CD4-positive, alpha-beta T cell (primary cell): ENCODE measurements around the gene PDGFRB. TPM values are rescaled to one million over a fixed set of nuclear protein-coding genes. Genes with fewer than 3 reads are reported as not detected.

Experiments used
- ATAC-seq: fragments of 200-7000 bp; cut with Tn5 transposase; one replicate; pipeline ENCODE4 v1.10.0; 2022; ENCODE audit warnings: mild to moderate bottlenecking; ENCODE audit not compliant: poor library complexity
- CTCF ChIA-PET: fragments of 350-600 bp; sonication (Branson Sonifier 250); formaldehyde crosslinking; loops from one replicate; lab custom pipeline; 2021; ENCODE audit warnings: antibody characterized with exemption, inconsistent platforms; lab: Charles Lee
- POLR2A ChIA-PET: fragments of 350-600 bp; sonication (Branson Sonifier 250); formaldehyde crosslinking; loops from one replicate; lab custom pipeline; 2021; ENCODE audit warnings: antibody characterized with exemption, inconsistent platforms; lab: Charles Lee
- DNase-seq, 14 experiments: peaks; one replicate each; pipeline ENCODE4 v3.0.0-alpha.2; 2013 to 2020; ENCODE audit warnings: mixed read lengths in 2 of 14
- H3K27ac ChIP-seq, 2 donors: one replicate each; pipeline versions ENCODE4 v1.5.1 to v1.7.0; 2013; ENCODE audit warnings: low read length in 2 of 2, low read depth in 1 of 2, mild to moderate bottlenecking in 1 of 2
- H3K27me3 ChIP-seq, 2 experiments: 1 replicate in 1 of 2; 2 replicates in 1 of 2; pipeline versions ENCODE4 v1.6.1 to v1.7.0; 2013; ENCODE audit warnings: low read length in 2 of 2, control low read depth in 1 of 2, mild to moderate bottlenecking in 1 of 2, moderate library complexity in 1 of 2; ENCODE audit not compliant: insufficient read depth in 2 of 2, control insufficient read depth in 1 of 2
- H3K36me3 ChIP-seq: one replicate; pipeline ENCODE4 v1.6.1; 2013; ENCODE audit warnings: low read length, control low read depth; ENCODE audit not compliant: insufficient read depth
- H3K4me1 ChIP-seq: one replicate; pipeline ENCODE4 v1.6.1; 2013; ENCODE audit warnings: low read length, control low read depth; ENCODE audit not compliant: insufficient read depth
- H3K4me3 ChIP-seq: one replicate; pipeline ENCODE4 v1.5.1; 2013; ENCODE audit warnings: mild to moderate bottlenecking, low read length, moderate library complexity
- H3K9me3 ChIP-seq, 2 experiments: 1 replicate in 1 of 2; 2 replicates in 1 of 2; pipeline versions ENCODE4 v1.6.1 to v1.7.0; 2013; ENCODE audit warnings: low read length in 2 of 2, mild to moderate bottlenecking in 2 of 2, control low read depth in 1 of 2, moderate library complexity in 1 of 2; ENCODE audit not compliant: control insufficient read depth in 1 of 2, insufficient read depth in 1 of 2
- H3K27ac Mint-ChIP-seq: one replicate; pipeline ENCODE4 v1.8.0; 2020; ENCODE audit warnings: mixed read lengths
- H3K27me3 Mint-ChIP-seq: one replicate; pipeline ENCODE4 v1.8.0; 2021; ENCODE audit warnings: mixed read lengths
- H3K36me3 Mint-ChIP-seq: one replicate; pipeline ENCODE4 v1.8.0; 2021; ENCODE audit warnings: low read depth, mixed read lengths
- H3K4me1 Mint-ChIP-seq: one replicate; pipeline ENCODE4 v1.8.0; 2021; ENCODE audit warnings: low read depth, mixed read lengths
- H3K4me3 Mint-ChIP-seq: one replicate; pipeline ENCODE4 v1.8.0; 2020; ENCODE audit warnings: mild to moderate bottlenecking, mixed read lengths
- H3K9me3 Mint-ChIP-seq: one replicate; pipeline ENCODE4 v1.8.0; 2020; ENCODE audit warnings: mixed read lengths
- intact Hi-C, 2 experiments: fragments of 100-400 bp; cut with DNase I in 1 of 2; cut with micrococcal nuclease in 1 of 2; formaldehyde crosslinking; loops; one replicate each; pipeline versions ENCODE4 v1.15.1 to v1.9.0; 2023 to 2025; cut with DNase I, micrococcal nuclease
- total RNA-seq, 174 experiments: library from RNA in 2 of 174; stranded (reverse) in 2 of 174; gene quantifications; one replicate each; pipeline ENCODE4 v1.2.3 and lab custom pipeline; 2021 to 2026
- TF ChIP-seq, protein P1 (sequence below): fragments of 200-600 bp; IDR thresholded peaks from one replicate; pipeline ENCODE4 v1.8.0; 2022; ENCODE audit warnings: antibody characterized with exemption, mild to moderate bottlenecking

The PDGFRB gene
- total RNA-seq, 2 experiments from 2014 or later, result not detected

DNA sequence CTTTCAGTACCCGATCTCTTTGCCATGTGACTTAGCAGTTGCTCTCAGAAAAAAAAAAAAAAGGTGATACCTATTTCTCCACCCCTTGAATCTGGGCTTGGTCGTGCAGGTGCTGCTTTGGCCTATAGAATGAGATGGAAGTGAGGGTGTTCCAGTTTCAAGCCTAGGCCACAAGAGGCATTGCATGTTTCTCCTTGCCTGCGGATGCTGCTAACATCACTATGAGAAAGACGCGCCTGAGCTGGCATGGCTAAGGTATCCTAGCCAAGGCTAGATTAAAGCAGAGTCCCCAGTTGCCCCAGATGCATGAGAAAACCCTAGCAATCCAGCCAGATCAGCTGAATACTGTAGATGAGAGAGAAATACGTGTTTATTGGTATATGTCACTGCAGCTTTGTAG, 54.6 kb downstream of the PDGFRB start:
- Histone ChIP-seq H3K4me1 (no peaks in the 10 kb centered on the region), H3K36me3 (no peaks in the 10 kb centered on the region), H3K9me3 (no peaks in the 10 kb centered on the region), H3K27me3 (no peaks in the 10 kb centered on the region), H3K4me3 (no peak overlapping the region), H3K27ac (no peak overlapping the region)
- Mint-ChIP-seq H3K4me3 (no peak overlapping the region), H3K4me1 (no peaks in the 10 kb centered on the region), H3K27me3 (no peaks in the 10 kb centered on the region), H3K9me3 (no peaks in the 10 kb centered on the region), H3K36me3 (no peaks in the 10 kb centered on the region), H3K27ac (no peak overlapping the region)
- intact Hi-C loops, result no loop called here
- ChIA-PET CTCF (no interaction called here), POLR2A (no interaction called here)
- no peak for ATAC-seq
- DNase-seq, result no peak
- TF ChIP-seq, protein P1, sequence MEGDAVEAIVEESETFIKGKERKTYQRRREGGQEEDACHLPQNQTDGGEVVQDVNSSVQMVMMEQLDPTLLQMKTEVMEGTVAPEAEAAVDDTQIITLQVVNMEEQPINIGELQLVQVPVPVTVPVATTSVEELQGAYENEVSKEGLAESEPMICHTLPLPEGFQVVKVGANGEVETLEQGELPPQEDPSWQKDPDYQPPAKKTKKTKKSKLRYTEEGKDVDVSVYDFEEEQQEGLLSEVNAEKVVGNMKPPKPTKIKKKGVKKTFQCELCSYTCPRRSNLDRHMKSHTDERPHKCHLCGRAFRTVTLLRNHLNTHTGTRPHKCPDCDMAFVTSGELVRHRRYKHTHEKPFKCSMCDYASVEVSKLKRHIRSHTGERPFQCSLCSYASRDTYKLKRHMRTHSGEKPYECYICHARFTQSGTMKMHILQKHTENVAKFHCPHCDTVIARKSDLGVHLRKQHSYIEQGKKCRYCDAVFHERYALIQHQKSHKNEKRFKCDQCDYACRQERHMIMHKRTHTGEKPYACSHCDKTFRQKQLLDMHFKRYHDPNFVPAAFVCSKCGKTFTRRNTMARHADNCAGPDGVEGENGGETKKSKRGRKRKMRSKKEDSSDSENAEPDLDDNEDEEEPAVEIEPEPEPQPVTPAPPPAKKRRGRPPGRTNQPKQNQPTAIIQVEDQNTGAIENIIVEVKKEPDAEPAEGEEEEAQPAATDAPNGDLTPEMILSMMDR, result no peak

DNA sequence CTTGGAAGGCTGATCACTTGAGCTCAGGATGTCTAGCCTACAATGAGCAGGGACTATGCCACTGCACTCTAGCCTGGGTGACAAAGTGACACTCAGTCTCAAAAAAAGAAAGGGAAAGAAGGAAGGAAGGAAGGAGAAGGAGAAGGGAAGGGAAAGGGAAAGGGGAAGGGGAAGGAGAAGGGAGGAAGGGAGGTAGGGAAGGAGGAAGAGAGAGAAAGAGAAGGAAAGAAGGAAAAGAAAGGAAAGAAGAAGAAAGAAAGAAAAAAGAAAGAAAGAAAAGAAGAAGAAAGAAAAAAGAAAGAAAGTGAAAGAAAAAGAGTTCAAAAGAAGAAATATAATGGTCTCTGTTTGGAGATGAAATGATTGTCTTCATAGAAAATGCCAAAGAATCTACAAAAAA, 58.5 kb downstream of the PDGFRB start:
- no peaks in the 10 kb centered on the region for H3K36me3 Mint-ChIP-seq
- Histone ChIP-seq H3K4me3 (no peak overlapping the region), H3K36me3 (no peaks in the 10 kb centered on the region), H3K9me3 (no peaks in the 10 kb centered on the region), H3K27me3 (no peaks in the 10 kb centered on the region), H3K4me1 (no peaks in the 10 kb centered on the region), H3K27ac (no peak overlapping the region)
- H3K9me3 Mint-ChIP-seq, result no peaks in the 10 kb centered on the region
- intact Hi-C loops, result no loop called here
- H3K27ac Mint-ChIP-seq, result no peak overlapping the region
- DNase-seq (no peak), ATAC-seq (no peak)
- POLR2A ChIA-PET, result no interaction called here
- peaks cover 16% of the 10 kb centered on the region for H3K27me3 Mint-ChIP-seq
- CTCF ChIA-PET, result no interaction called here
- TF ChIP-seq, protein P1, result no peak
- no peak overlapping the region for H3K4me3 Mint-ChIP-seq
- H3K4me1 Mint-ChIP-seq, result no peaks in the 10 kb centered on the region

DNA sequence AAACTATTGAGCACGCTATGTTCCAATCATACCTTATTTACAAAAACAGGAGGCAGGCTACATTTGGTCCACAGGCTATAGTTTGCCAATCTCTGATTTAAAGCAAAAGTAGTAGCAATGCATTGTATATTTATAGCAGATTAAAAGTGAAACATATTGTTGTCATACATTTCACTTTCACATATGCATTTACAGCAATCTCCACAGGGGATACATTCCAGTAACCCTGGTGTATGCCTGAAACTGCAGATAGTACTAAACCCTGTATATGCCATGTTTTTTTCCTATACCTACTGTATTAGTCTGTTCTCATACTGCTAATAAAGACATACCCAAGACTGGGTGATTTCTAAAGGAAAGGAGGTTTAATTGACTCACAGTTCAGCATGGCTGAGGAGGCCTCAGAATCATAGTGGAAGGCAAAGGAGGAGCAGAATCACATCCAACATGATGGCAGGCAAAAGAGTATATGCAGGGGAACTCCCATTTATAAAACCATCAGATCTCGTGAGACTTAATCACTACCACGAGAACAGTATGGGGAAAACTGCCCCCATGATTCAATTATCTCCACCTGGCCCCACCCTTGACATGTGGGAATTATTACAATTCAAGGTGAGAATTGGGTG, 63.4 kb downstream of the PDGFRB start:
- intact Hi-C loops, result no loop called here
- no peak overlapping the region for H3K4me3 ChIP-seq
- H3K9me3 ChIP-seq, result no peaks in the 10 kb centered on the region
- H3K36me3 ChIP-seq, result no peaks in the 10 kb centered on the region
- H3K4me1 ChIP-seq, result no peaks in the 10 kb centered on the region
- H3K4me1 Mint-ChIP-seq, result no peaks in the 10 kb centered on the region
- CTCF ChIA-PET, result no interaction called here
- H3K27ac Mint-ChIP-seq, result no peak overlapping the region
- TF ChIP-seq, protein P1, result no peak
- H3K36me3 Mint-ChIP-seq, result no peaks in the 10 kb centered on the region
- H3K27me3 Mint-ChIP-seq, result peaks cover 37% of the 10 kb centered on the region
- POLR2A ChIA-PET, result interaction anchor here (0.7 kb wide), 1 partner anchor 14 kb away, joined by 4 read pairs; no protein-coding TSS in a partner anchor
- no peak overlapping the region for H3K4me3 Mint-ChIP-seq
- no peak for ATAC-seq
- no peak for DNase-seq
- no peak overlapping the region for H3K27ac ChIP-seq
- H3K9me3 Mint-ChIP-seq, result no peaks in the 10 kb centered on the region
- peaks cover 0 to 18% of the 10 kb centered on the region in 2 experiments for H3K27me3 ChIP-seq
